B cell (primary cell): ENCODE results near the gene DUSP1. TPM values are rescaled to one million over a fixed set of nuclear protein-coding genes. Genes with fewer than 3 reads are reported as not detected.

Experiments
- ATAC-seq: fragments of 200-7000 bp; cut with Tn5 transposase; one replicate; pipeline ENCODE4 v1.10.0; 2021; ENCODE audit warnings: low read depth, mild to moderate bottlenecking, moderate number of reproducible peaks, moderate library complexity
- CTCF ChIA-PET: fragments of 350-600 bp; sonication (Branson Sonifier 250); formaldehyde crosslinking; loops from one replicate; lab custom pipeline; 2021; ENCODE audit warnings: antibody characterized with exemption, inconsistent platforms; lab: Charles Lee
- POLR2A ChIA-PET: fragments of 350-600 bp; sonication (Branson Sonifier 250); formaldehyde crosslinking; loops from one replicate; lab custom pipeline; 2021; ENCODE audit warnings: antibody characterized with exemption; lab: Charles Lee
- DNase-seq: peaks from one replicate; pipeline ENCODE4 v3.0.0; 2013
- H2AFZ ChIP-seq: 2 replicates; pipeline ENCODE4 v1.6.1; 2012; ENCODE audit warnings: mild to moderate bottlenecking, low read depth, low read length; ENCODE audit not compliant: insufficient read depth, poor library complexity, severe bottlenecking
- H3K27ac ChIP-seq, 2 donors: 1 replicate in 1 of 2; 2 replicates in 1 of 2; pipeline ENCODE4 v1.5.1; 2012 to 2013; ENCODE audit warnings: low read length in 2 of 2, mild to moderate bottlenecking in 2 of 2, moderate library complexity in 1 of 2
- H3K27me3 ChIP-seq, 4 experiments: fragments of 200-600 bp in 1 of 4; sonication (generic) in 1 of 4; replicated peaks in 1 of 4; 1 replicate in 2 of 4; 2 replicates in 2 of 4; pipeline versions ENCODE4 v1.6.1 to v1.7.0; 2013 to 2016; ENCODE audit warnings: low read length in 3 of 4, mild to moderate bottlenecking in 2 of 4, mixed read lengths in 1 of 4, moderate library complexity in 1 of 4; ENCODE audit not compliant: insufficient read depth in 4 of 4, control insufficient read depth in 3 of 4; ENCODE audit errors: control extremely low read depth in 1 of 4
- H3K36me3 ChIP-seq, 2 experiments: replicated peaks in 1 of 2; 1 replicate in 1 of 2; 2 replicates in 1 of 2; pipeline versions ENCODE4 v1.6.1 to v1.7.1; 2013; ENCODE audit warnings: low read length in 1 of 2; ENCODE audit not compliant: insufficient read depth in 2 of 2, control insufficient read depth in 1 of 2; ENCODE audit errors: control extremely low read depth in 1 of 2, extremely low read depth in 1 of 2
- H3K4me1 ChIP-seq, 2 donors: fragments of 200-600 bp in 1 of 2; sonication (generic) in 1 of 2; 1 replicate in 1 of 2; 2 replicates in 1 of 2; pipeline versions ENCODE4 v1.5.1 to v1.6.1; 2013 to 2017; ENCODE audit warnings: low read length in 2 of 2; ENCODE audit not compliant: control insufficient read depth in 2 of 2, insufficient read depth in 2 of 2
- H3K4me2 ChIP-seq: replicated peaks from 2 replicates; pipeline ENCODE3; 2012; ENCODE audit warnings: mild to moderate bottlenecking, low read depth, low read length; ENCODE audit not compliant: poor library complexity, severe bottlenecking
- H3K4me3 ChIP-seq, 5 experiments: fragments of 200-600 bp in 1 of 5; sonication (generic) in 1 of 5; 1 replicate in 3 of 5; 2 replicates in 2 of 5; pipeline versions ENCODE4 v1.5.1 to v1.7.0; 2011 to 2016; ENCODE audit warnings: low read length in 4 of 5, mild to moderate bottlenecking in 4 of 5, low read depth in 2 of 5, control low read depth in 1 of 5, moderate library complexity in 1 of 5; ENCODE audit not compliant: insufficient read depth in 1 of 5; ENCODE audit errors: control extremely low read depth in 1 of 5, extremely low read depth in 1 of 5
- H3K79me2 ChIP-seq: fragments of 200-600 bp; sonication (generic); one replicate; pipeline ENCODE4 v1.6.0; 2016; ENCODE audit warnings: low read length; ENCODE audit not compliant: control insufficient read depth, insufficient read depth
- H3K9ac ChIP-seq: fragments of 200-600 bp; sonication (generic); 2 replicates; pipeline ENCODE4 v1.6.1; 2017; ENCODE audit warnings: mild to moderate bottlenecking, low read length, moderate library complexity
- H3K9me3 ChIP-seq, 3 donors: one replicate each; pipeline versions ENCODE4 v1.6.1 to v1.7.1; 2013; ENCODE audit warnings: low read length in 2 of 3; ENCODE audit not compliant: control insufficient read depth in 2 of 3, insufficient read depth in 1 of 3; ENCODE audit errors: control extremely low read depth in 1 of 3
- H4K20me1 ChIP-seq: 2 replicates; pipeline ENCODE4 v1.6.0; 2012; ENCODE audit warnings: mild to moderate bottlenecking, low read length; ENCODE audit not compliant: insufficient read depth, control insufficient read depth, poor library complexity, severe bottlenecking
- H3K27ac Mint-ChIP-seq: one replicate; pipeline ENCODE4 v1.8.0; 2021; ENCODE audit warnings: mixed read lengths
- H3K27me3 Mint-ChIP-seq: one replicate; pipeline ENCODE4 v1.8.0; 2021; ENCODE audit warnings: mixed read lengths
- H3K4me1 Mint-ChIP-seq: one replicate; pipeline ENCODE4 v1.8.0; 2021; ENCODE audit warnings: mixed read lengths
- H3K4me3 Mint-ChIP-seq: one replicate; pipeline ENCODE4 v1.8.0; 2021; ENCODE audit warnings: mixed read lengths
- H3K9me3 Mint-ChIP-seq: one replicate; pipeline ENCODE4 v1.8.0; 2022; ENCODE audit warnings: mixed read lengths; ENCODE audit not compliant: insufficient read depth
- EZH2 ChIP-seq: IDR thresholded peaks from 2 replicates; pipeline ENCODE4 v1.6.1; 2012; ENCODE audit warnings: borderline replicate concordance, low read depth, mild to moderate bottlenecking, moderate library complexity, low read length; ENCODE audit not compliant: insufficient read depth, poor library complexity, severe bottlenecking
- WGBS: methylation state at CpG from one replicate; pipeline ENCODE4 v1.1.5; 2013; ENCODE audit warnings: missing lambda C conversion rate; ENCODE audit not compliant: insufficient coverage; 5-methylcytosine and 5-hydroxymethylcytosine counted together
- intact Hi-C: fragments of 100-400 bp; cut with micrococcal nuclease; formaldehyde crosslinking; loops from one replicate; pipeline ENCODE4 v1.10.0; 2022
- polyA plus RNA-seq: library from polyadenylated mRNA; depleted of rRNA; stranded (reverse); fragments of >200 nt; gene quantifications from 2 replicates; pipeline ENCODE4 v1.2.3, GENCODE V29; 2012
- total RNA-seq, 2 donors: library from RNA; stranded (reverse); fragments of 120-200 nt in 1 of 2; gene quantifications; 1 replicate in 1 of 2; 2 replicates in 1 of 2; pipeline versions ENCODE4 v1.2.3 to v1.2.4, GENCODE V29; 2013 to 2022
- TF ChIP-seq, protein P1 (sequence below): fragments of 200-600 bp; IDR thresholded peaks from one replicate; pipeline ENCODE4 v1.8.0; 2022; ENCODE audit warnings: antibody characterized with exemption, mild to moderate bottlenecking

Gene DUSP1
- total and polyA plus RNA-seq, 2 donors (not counting 1 experiment from before 2014, with no cell fraction given): 71.2 to 4,228 TPM

DNA sequence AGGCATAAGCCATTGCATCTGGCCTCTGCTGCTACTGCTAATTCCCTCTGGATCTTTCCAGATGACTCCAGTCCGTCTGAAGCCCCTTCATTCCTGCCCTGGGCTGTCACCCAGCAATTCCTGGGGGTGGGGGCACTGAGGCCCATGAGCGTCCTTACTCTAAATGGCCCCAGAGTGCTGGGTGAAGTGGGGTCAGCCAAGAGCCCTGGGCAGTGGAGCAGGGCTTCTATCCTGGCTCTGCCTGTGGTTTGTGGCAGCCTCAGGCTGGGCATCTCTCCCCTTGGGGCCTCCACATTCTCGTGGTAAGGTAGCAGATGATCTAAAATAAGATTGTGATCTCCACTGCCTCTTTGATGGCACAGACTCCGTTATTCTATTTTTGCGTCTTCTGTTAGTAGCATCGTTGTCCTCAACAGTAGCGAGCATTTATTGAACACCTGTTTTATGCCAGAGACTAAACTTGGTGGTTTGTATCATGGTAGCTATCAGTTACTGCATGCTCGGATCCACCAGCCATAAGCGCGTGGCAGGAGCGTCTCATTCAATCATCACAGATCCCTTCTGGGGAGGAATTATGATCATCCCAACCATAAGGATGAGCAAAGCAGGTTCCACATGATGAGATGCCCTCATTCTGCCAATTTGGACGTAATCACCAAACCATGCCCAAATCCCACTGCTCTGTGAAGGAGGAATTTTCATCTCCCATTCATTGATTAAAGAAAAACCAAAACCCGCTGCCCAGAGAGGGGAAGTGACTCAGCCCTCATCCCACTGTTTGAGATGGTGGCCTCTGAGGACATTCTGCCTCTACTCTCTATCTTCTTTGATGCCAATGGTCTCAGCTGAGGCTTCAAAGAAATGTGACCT, 21.9 kb upstream of the DUSP1 start:
- WGBS: 24% methylated on average over 10 of the region's 13 CpGs
- H3K4me1 ChIP-seq: peaks cover 0 to 13% of the 10 kb centered on the region in 2 donors
- no peak overlapping the region for H2AFZ ChIP-seq
- no peak overlapping the region for H3K27ac ChIP-seq
- ATAC-seq (no peak), DNase-seq (no peak)
- H3K27me3 Mint-ChIP-seq: no peaks in the 10 kb centered on the region
- CTCF ChIA-PET: interaction anchor here (1.4 kb wide), 1 partner anchor 16 kb away, joined by 5 read pairs; no protein-coding TSS in a partner anchor
- H3K4me3 ChIP-seq: no peak overlapping the region
- H3K9me3 Mint-ChIP-seq: no peaks in the 10 kb centered on the region
- no peaks in the 10 kb centered on the region for H4K20me1 ChIP-seq
- H3K9me3 ChIP-seq: peaks cover 0 to 18% (median 2%) of the 10 kb centered on the region in 3 donors
- no peaks in the 10 kb centered on the region for H3K36me3 ChIP-seq
- intact Hi-C loops: no loop called here
- no peak overlapping the region for H3K27ac Mint-ChIP-seq
- H3K9ac ChIP-seq: no peak overlapping the region
- H3K27me3 ChIP-seq: no peaks in the 10 kb centered on the region
- POLR2A ChIA-PET: interaction anchor here (1.2 kb wide), 1 partner anchor 15 kb away, joined by 4 read pairs; no protein-coding TSS in a partner anchor
- peaks cover 10% of the 10 kb centered on the region for H3K4me1 Mint-ChIP-seq
- H3K4me2 ChIP-seq: no peak overlapping the region
- TF ChIP-seq, protein P1, sequence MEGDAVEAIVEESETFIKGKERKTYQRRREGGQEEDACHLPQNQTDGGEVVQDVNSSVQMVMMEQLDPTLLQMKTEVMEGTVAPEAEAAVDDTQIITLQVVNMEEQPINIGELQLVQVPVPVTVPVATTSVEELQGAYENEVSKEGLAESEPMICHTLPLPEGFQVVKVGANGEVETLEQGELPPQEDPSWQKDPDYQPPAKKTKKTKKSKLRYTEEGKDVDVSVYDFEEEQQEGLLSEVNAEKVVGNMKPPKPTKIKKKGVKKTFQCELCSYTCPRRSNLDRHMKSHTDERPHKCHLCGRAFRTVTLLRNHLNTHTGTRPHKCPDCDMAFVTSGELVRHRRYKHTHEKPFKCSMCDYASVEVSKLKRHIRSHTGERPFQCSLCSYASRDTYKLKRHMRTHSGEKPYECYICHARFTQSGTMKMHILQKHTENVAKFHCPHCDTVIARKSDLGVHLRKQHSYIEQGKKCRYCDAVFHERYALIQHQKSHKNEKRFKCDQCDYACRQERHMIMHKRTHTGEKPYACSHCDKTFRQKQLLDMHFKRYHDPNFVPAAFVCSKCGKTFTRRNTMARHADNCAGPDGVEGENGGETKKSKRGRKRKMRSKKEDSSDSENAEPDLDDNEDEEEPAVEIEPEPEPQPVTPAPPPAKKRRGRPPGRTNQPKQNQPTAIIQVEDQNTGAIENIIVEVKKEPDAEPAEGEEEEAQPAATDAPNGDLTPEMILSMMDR: no peak
- no peak for TF ChIP-seq EZH2
- no peaks in the 10 kb centered on the region for H3K79me2 ChIP-seq
- no peak overlapping the region for H3K4me3 Mint-ChIP-seq
